Adrenal gland (tissue), 5 donors: ENCODE data around the gene ZBTB34.

Experiments used
- CTCF ChIP-seq, 6 experiments: fragments of 450-650 bp in 4 of 6; fragments of 200-600 bp in 2 of 6; sonication (generic) in 1 of 6; IDR thresholded peaks; 1 replicate in 5 of 6; 2 replicates in 1 of 6; pipeline versions ENCODE4 v1.5.1 to v1.8.0; 2016 to 2021; ENCODE audit warnings: antibody characterized with exemption in 6 of 6, mild to moderate bottlenecking in 2 of 6, moderate library complexity in 1 of 6
- POLR2A ChIP-seq, 2 donors: fragments of 450-650 bp; IDR thresholded peaks; one replicate each; pipeline ENCODE4 v1.6.1; 2017; ENCODE audit warnings: antibody characterized with exemption in 2 of 2, mild to moderate bottlenecking in 2 of 2, moderate library complexity in 1 of 2
- donor health status: DM: no; HTN: no; CAD: no.

- TF ChIP-seq CTCF (IDR thresholded peaks at IDR 0.05) (no peak), POLR2A (IDR thresholded peaks at IDR 0.05) (no peak)
Measured at GRCh38 chr9:126906091-126906490, 45.7 kb downstream of the ZBTB34 start.
